Coronary artery (tissue), 2 donors: ENCODE data around the gene SETDB1.

Experiments used
- DNase-seq: peaks from one replicate; pipeline ENCODE4 v3.0.0-alpha.2; 2017; ENCODE audit warnings: low spot score
- H3K27ac ChIP-seq, 2 donors: fragments of 200-600 bp; sonication (generic); one replicate each; pipeline ENCODE4 v1.5.1; 2016 to 2019
- H3K4me3 ChIP-seq: fragments of 200-600 bp; sonication (generic); 2 replicates; pipeline ENCODE4 v1.5.1; 2016; ENCODE audit warnings: mild to moderate bottlenecking, moderate library complexity
- CTCF ChIP-seq: fragments of 200-600 bp; sonication (generic); IDR thresholded peaks from one replicate; pipeline ENCODE4 v1.5.1; 2019; ENCODE audit warnings: antibody characterized with exemption

Gene SETDB1

DNA sequence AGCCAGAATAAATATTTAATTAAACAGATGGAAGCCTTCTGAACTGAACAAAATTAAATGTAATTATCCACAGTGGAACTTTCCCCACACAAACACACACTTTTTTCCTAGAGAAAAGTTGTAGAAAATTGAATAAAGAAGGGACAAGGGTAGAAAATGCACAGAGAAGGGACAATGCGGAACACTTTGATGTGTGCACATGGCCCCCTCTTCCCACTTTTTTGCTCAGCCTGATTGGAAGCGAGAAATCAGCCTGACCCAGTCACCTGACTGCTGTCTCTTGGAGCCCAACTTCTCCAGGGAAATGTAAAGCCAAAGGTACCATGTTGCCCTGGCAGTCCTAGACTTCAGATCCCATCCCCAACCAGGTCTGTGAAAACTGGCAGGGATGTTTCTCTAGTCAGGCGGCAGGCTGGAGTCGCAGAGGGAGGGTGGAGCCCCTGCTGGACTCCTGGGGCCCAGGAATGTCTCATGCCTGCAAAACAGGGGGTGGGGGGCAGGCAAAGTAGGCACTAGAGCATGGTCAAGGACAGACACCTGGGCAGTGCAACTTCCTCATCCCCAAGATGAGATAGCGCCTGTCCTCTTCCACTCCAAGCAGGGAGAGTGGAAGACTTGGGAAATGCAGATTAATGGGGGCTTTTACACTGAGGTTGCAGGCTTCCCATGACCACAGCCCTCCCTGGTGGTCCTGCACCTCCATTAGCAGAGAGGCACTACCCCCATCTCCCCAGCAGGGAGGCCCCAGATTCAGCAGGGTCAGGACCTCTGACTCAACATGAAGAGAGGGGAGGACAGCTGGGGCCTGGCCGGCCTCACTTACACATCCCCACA lies 45.6 kb downstream of the SETDB1 start:
- no peak for DNase-seq
- Histone ChIP-seq H3K27ac (peak overlapping the region; percentile 96 to 98), H3K4me3 (peak overlapping the region; percentile 93)
- no peak for TF ChIP-seq CTCF

- DNase-seq, result no peak
- Histone ChIP-seq H3K4me3 (peak overlapping the region; percentile 93), H3K27ac (peak overlapping the region; percentile 96 to 98)
- no peak for TF ChIP-seq CTCF
Measured at GRCh38 chr1:150972417-150972940, 46.3 kb downstream of the SETDB1 start.

DNA sequence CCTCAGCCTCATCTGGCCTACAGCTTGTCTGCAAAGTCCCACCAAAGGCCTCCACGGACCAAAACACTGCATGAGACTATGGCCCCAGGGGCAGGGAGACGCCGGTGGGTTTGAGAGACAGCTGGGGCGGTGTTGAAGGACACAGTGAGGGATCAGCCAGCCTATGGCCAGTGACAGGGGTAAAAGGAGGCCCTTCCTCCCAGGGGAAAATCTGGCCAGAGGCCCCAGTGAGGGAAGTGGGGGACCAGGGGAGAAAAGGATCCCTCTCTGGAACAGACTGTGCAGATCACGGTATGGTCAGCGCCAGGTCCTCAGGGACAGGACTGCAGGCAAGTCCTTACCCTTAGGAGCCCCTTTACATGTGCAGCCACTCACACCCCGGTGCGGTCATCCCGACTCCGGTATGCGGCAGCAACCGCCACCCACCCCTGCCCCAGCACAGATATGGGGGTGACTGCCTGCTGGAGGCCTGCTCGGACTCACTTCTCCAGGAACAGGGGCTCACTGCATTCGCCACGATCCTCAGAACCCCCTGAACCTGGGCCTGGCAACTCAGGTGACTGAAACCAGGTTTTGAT lies 47.2 kb downstream of the SETDB1 start:
- peak overlapping the region; percentile 93 for H3K4me3 ChIP-seq
- peak overlapping the region; percentile 96 to 98 for H3K27ac ChIP-seq
- no peak for DNase-seq
- no peak for TF ChIP-seq CTCF

GRCh38 chr1:150973836-150974579 lies 47.8 kb downstream of the SETDB1 start:
- peak overlapping the region; percentile 96 to 98 for H3K27ac ChIP-seq
- peak overlapping the region; percentile 93 for H3K4me3 ChIP-seq
- DNase-seq, result no peak
- no peak for TF ChIP-seq CTCF

DNA sequence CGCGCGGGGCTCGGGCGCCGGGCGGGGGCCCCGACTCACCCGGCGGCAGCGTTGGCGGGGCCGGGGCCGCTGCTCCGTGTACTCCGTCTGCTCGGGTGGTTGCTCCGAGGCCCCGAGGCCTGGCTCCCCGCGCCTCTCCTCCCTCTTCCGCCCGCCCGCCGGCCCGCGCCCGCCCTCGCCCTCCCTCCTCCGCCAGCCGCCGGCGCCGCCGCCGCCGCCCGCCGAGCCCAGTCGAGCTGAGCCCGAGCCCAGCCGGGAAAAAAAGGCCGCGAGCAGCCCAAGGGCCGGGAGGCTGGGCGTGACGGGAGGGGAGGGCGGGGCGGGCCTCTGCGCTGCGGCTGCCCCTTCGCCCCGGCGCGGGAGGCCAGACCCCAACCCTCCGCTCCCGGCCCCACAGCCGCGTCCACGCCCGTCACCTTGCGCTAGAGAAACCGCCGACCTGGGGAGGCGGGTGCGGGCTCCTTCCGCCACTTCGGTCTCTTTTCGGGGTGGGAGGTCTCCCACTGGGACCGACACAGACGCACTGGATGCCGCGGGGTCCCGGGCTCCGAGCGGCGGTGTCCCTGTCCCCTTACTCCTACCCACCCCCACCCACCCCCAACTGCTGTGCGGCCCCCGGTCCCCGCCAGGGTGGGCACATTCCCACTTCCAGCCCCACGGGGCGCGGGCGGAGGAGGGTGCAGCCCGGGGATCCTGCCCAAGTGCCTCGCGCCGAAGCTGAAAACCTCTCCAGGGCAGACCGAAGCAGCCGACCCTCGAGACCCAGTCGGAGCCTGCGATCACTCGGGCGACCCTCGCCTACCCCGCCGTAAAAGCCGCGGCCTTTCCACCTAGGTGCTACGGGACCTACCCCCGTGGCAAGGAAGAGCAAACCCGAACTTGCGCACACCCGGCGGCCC lies 48.7 kb downstream of the SETDB1 start, which contains the start of gene CERS2:
TSS of gene CERS2 (minus strand) at position 256 of the 899 bp plus-strand sequence. CDS start 5,745 bp downstream, outside the sequence.
- DNase-seq, result peak; percentile 86
- H3K4me3 ChIP-seq, result peak within 1 kb of the TSS; percentile 93
- TF ChIP-seq CTCF, result no peak
- peak within 1 kb of the TSS; percentile 96 to 98 for H3K27ac ChIP-seq

- no peak for DNase-seq
- Histone ChIP-seq H3K4me3 (no peak overlapping the region), H3K27ac (peak overlapping the region; percentile 81 to 86)
Measured at GRCh38 chr1:150976401-150976821, 50.2 kb downstream of the SETDB1 start.

More at GRCh38 chr1:150976401-150976821, 50.2 kb downstream of the SETDB1 start:
- TF ChIP-seq CTCF, result no peak
